ENCODE data around the gene KEAP1.

DNA sequence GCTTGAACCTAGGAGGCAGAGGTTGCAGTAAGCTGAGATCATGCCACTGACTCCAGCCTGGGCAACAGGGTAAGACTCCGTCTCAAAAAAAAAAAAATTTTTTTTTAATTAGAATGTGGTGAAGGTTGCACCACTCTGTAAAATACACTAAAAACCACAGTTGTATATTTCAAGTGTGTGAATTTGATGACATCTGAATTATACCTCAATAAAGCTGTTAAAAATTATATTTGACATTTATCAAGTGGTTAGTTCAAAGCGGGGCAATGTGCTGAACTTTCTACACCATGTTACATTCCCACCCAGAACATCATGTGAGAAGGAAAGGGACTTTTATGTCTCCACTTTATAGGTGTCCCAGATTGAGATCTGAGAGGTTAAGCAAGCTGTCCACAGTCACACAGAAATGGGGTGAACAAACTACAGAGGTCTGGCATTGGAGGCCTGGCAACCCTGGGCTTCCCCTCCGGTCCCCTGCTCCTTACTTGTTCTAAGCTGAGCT, 20.0 kb upstream of the KEAP1 start:
- TF ChIP-seq, protein P1, sequence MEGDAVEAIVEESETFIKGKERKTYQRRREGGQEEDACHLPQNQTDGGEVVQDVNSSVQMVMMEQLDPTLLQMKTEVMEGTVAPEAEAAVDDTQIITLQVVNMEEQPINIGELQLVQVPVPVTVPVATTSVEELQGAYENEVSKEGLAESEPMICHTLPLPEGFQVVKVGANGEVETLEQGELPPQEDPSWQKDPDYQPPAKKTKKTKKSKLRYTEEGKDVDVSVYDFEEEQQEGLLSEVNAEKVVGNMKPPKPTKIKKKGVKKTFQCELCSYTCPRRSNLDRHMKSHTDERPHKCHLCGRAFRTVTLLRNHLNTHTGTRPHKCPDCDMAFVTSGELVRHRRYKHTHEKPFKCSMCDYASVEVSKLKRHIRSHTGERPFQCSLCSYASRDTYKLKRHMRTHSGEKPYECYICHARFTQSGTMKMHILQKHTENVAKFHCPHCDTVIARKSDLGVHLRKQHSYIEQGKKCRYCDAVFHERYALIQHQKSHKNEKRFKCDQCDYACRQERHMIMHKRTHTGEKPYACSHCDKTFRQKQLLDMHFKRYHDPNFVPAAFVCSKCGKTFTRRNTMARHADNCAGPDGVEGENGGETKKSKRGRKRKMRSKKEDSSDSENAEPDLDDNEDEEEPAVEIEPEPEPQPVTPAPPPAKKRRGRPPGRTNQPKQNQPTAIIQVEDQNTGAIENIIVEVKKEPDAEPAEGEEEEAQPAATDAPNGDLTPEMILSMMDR (IDR thresholded peaks at IDR 0.05; ENCODE audit: insufficient read depth, low read length, poor library complexity, severe bottlenecking) = no peak
- TF ChIP-seq EZH2phosphoT487 (conservative IDR thresholded peaks at IDR 0.05; ENCODE audit: low read length) = no peak
